DND-41 (cell line): ENCODE data around the gene RNF213.

Experiments
- EZH2 ChIP-seq: IDR thresholded peaks from 3 replicates; pipeline ENCODE4 v1.6.1; 2012; ENCODE audit warnings: borderline replicate concordance, low read depth, mild to moderate bottlenecking, moderate library complexity, low read length, inconsistent platforms; ENCODE audit not compliant: severe bottlenecking
- TF ChIP-seq, protein P1 (sequence below): IDR thresholded peaks from 2 replicates; pipeline ENCODE4 v1.5.1; 2012; ENCODE audit warnings: borderline replicate concordance, low read length, moderate library complexity, mild to moderate bottlenecking; ENCODE audit not compliant: poor library complexity, severe bottlenecking; ENCODE audit errors: extremely low read depth

DNA sequence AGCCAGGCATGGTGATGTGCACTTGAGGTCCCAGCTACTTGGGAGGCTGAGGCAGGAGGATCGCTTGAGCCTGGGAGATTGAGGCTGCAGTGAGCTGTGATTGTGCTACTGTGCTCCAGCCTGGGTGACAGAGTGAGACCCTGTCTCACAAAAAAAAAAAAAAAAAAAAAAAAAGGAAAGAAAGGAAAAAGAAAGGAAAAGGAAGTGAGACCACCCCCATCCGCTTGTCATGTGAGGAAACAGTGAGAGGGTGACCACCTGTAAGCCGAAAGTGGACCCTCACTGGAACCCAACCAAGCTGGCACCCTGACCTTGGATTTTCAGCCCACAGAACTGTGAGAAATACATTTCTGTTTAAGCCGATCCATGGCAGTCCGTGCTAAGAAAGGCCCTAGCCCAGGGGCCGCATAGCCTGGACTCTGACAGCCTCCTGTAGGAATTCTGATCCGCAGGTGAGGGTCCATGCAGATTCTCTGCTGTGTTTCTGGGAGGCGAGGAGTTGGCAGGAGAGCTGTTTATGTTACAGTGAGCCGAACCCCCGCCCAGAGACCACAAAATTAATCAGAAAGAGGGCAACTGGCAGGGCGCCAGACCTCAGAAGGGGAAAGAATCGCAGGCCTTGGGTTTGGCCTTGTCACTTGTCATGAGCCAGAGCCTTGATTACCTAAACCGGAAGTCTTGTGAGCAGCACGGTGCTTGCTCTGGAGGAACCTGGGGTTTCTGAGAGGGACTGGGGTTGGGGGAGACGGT is 41.5 kb upstream of the RNF213 start:
- TF ChIP-seq, protein P1, sequence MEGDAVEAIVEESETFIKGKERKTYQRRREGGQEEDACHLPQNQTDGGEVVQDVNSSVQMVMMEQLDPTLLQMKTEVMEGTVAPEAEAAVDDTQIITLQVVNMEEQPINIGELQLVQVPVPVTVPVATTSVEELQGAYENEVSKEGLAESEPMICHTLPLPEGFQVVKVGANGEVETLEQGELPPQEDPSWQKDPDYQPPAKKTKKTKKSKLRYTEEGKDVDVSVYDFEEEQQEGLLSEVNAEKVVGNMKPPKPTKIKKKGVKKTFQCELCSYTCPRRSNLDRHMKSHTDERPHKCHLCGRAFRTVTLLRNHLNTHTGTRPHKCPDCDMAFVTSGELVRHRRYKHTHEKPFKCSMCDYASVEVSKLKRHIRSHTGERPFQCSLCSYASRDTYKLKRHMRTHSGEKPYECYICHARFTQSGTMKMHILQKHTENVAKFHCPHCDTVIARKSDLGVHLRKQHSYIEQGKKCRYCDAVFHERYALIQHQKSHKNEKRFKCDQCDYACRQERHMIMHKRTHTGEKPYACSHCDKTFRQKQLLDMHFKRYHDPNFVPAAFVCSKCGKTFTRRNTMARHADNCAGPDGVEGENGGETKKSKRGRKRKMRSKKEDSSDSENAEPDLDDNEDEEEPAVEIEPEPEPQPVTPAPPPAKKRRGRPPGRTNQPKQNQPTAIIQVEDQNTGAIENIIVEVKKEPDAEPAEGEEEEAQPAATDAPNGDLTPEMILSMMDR, result no peak
- TF ChIP-seq EZH2, result no peak
